HEK293T (cell line): ENCODE measurements around the gene LTBP2.

Experiments
- ARNT ChIP-seq: fragments of 450-650 bp; IDR thresholded peaks from 2 replicates; pipeline ENCODE4 v1.6.1; 2017; ENCODE audit warnings: mild to moderate bottlenecking
- FOXM1 ChIP-seq: fragments of 450-650 bp; IDR thresholded peaks from 2 replicates; pipeline ENCODE4 v1.6.1; 2017; ENCODE audit warnings: mild to moderate bottlenecking, borderline replicate concordance
- L3MBTL2 ChIP-seq: fragments of 450-650 bp; conservative IDR thresholded peaks from 2 replicates; pipeline ENCODE4 v1.6.1; 2016; ENCODE audit warnings: mild to moderate bottlenecking
- SUZ12 ChIP-seq: fragments of 450-650 bp; IDR thresholded peaks from 2 replicates; pipeline ENCODE4 v1.6.1; 2016; ENCODE audit warnings: mild to moderate bottlenecking

DNA sequence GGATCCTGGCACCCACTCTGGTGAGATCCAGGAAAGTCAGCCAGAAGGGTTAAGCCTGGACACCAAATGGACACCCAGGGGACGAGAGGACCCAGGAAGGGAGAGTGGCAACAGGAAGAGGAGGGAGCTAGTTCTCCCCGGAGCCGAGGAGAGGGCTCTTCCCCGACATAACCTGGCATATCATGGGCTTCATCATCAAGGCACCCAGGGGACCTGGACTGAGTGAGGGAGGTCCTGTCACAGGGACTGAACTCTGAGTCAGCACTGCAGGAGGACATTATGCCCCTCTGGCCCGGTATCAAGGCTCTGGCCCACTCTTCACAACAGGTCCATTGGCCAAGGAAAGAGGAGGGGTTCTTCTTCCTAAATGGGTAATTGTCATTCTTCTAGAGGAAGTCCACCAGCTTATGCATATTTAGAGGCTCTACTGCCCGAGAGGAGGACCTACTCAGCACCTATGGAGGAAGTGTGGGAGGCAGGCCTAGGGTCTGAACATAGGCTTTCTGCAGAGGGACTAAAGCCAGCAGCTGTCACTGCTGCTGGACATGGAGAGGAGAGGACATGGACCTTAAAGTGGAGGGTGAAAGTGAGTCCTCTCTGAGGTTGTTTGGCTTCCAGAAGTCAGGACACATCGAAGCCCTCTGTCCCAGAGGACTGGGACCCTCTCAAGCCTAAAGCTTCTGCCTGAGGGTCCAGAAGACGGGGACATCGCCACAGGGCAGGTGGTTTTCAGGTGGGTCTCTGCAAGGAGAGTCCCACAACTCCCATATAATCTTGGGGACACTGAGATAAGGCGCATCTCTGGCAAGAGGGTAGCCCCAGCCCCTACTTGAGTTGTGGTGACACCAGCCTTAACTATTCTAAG lies 99.8 kb downstream of the LTBP2 start:
- TF ChIP-seq SUZ12 (no peak), ARNT (no peak), L3MBTL2 (no peak), FOXM1 (no peak)
